Large intestine (tissue), 12 donors: ENCODE data around the gene IPO8. TPM values are rescaled to one million over a fixed set of nuclear protein-coding genes. Genes with fewer than 3 reads are reported as not detected.

ENCODE experiments used
- DNase-seq, 2 donors: peaks; one replicate each; pipeline versions ENCODE4 v3.0.0 to v3.0.0-alpha.2; 2013
- H3K27ac ChIP-seq: one replicate; pipeline ENCODE4 v1.5.1; 2013; ENCODE audit warnings: low read length
- H3K27me3 ChIP-seq: 2 replicates; pipeline ENCODE4 v1.6.1; 2013; ENCODE audit warnings: low read length; ENCODE audit not compliant: control insufficient read depth, insufficient read depth
- H3K36me3 ChIP-seq: 2 replicates; pipeline ENCODE4 v1.6.1; 2013; ENCODE audit warnings: low read length; ENCODE audit not compliant: control insufficient read depth, insufficient read depth
- H3K4me1 ChIP-seq: one replicate; pipeline ENCODE4 v1.6.1; 2013; ENCODE audit warnings: low read length; ENCODE audit not compliant: control insufficient read depth, insufficient read depth
- H3K4me3 ChIP-seq: one replicate; pipeline ENCODE4 v1.5.1; 2013; ENCODE audit warnings: low read length
- H3K9me3 ChIP-seq: one replicate; pipeline ENCODE4 v1.6.1; 2013; ENCODE audit warnings: mild to moderate bottlenecking, low read depth, low read length, moderate library complexity; ENCODE audit not compliant: control insufficient read depth
- WGBS: methylation state at CpG from one replicate; pipeline ENCODE4 v1.1.5; 2013; ENCODE audit warnings: low lambda C conversion rate; ENCODE audit not compliant: insufficient coverage; 5-methylcytosine and 5-hydroxymethylcytosine counted together
- long read RNA-seq, 11 donors: transcript quantifications; one replicate each; lab custom pipeline, GENCODE V29; 2026
- polyA plus RNA-seq: library from polyadenylated mRNA; unstranded; fragments of 120-200 nt; gene quantifications from one replicate; pipeline ENCODE4 v1.2.1, GENCODE V29; 2013

The IPO8 gene
- 37.3 TPM for polyA plus RNA-seq
- long read RNA-seq, donor 1: 0 reads
- long read RNA-seq, donor 2, full-length matches to known transcripts: 2 of 10 reads
- long read RNA-seq, donor 2, partial matches to known transcripts: 8 of 10 reads
- long read RNA-seq, donor 2, other reads (novel, unspliced or antisense): 0 of 10 reads
- long read RNA-seq, donor 3: 0 reads
- long read RNA-seq, donor 4: 0 reads
- long read RNA-seq, donor 5, full-length matches to known transcripts: 1 of 9 reads
- long read RNA-seq, donor 5, partial matches to known transcripts: 8 of 9 reads
- long read RNA-seq, donor 5, other reads (novel, unspliced or antisense): 0 of 9 reads
- long read RNA-seq, donor 6, full-length matches to known transcripts: 2 of 7 reads
- long read RNA-seq, donor 6, partial matches to known transcripts: 5 of 7 reads
- long read RNA-seq, donor 6, other reads (novel, unspliced or antisense): 0 of 7 reads
- long read RNA-seq, donor 7: 0 reads
- long read RNA-seq, donor 8, partial matches to known transcripts: 9 of 9 reads
- long read RNA-seq, donor 8, other reads (novel, unspliced or antisense): 0 of 9 reads
- long read RNA-seq, donor 9, full-length matches to known transcripts: 1 of 1 reads
- long read RNA-seq, donor 9, partial matches to known transcripts: 0 of 1 reads
- long read RNA-seq, donor 9, other reads (novel, unspliced or antisense): 0 of 1 reads
- long read RNA-seq, donor 10, full-length matches to known transcripts: 1 of 1 reads
- long read RNA-seq, donor 10, partial matches to known transcripts: 0 of 1 reads
- long read RNA-seq, donor 10, other reads (novel, unspliced or antisense): 0 of 1 reads
- long read RNA-seq, donor 11: 0 reads

DNA sequence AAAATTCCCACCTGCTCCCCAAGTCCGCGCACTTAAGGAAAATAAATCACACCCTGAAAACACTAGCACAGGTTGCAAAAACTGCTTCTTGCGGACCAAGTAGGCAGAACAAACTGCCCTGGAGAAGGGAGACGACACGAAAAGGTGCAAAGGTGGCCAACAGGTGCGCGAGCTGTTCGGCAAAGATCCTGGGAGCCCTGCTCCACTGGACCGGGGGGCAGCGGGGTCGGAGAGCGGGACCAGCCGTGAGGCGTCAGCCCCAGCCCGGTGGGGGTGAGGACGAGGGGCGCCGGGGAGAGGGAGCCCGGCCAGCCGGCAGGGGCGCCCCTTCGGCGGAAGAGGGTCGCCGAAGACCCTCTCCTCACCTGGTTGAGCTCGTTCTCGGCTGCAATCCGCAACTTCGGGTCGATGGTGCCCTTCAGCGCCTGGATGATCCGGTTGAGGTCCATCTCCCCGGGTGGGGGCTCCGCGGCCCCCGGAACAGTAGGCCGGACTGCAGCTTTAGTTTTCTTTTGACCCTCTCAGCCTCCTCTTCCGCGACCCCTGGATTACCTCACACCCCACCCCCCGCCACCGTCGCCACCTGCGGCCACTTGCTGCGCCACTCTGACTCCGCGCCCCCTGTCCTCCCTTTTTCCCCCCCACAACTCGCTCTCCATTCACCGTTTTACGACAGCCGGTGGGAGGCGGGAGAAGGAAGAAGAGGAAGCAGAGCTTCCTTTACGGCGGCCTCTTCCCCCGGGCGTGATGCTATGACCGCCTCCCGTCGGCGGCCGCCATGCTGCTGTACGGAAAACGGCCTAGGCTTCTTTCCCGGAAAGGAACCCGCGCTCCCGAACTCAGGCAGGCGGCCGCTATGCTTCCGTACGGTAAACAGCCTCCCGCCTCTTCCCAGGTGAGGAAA lies at the start of gene IPO8:
Gene IPO8 (minus strand): TSS at position 671 of the 904 bp plus-strand sequence. CDS start 222 bp downstream, at position 449.
- Histone ChIP-seq H3K36me3 (no peaks in the 10 kb centered on the region), H3K4me3 (peak within 1 kb of the TSS; percentile 99), H3K9me3 (peaks cover 2% of the 10 kb centered on the region), H3K4me1 (peaks cover 5% of the 10 kb centered on the region), H3K27ac (peak within 1 kb of the TSS; percentile 87), H3K27me3 (no peaks in the 10 kb centered on the region)
- peak; percentile 94 to 96 for DNase-seq
- no CpG with 5 or more reads among the region's 71 CpGs for WGBS

DNA sequence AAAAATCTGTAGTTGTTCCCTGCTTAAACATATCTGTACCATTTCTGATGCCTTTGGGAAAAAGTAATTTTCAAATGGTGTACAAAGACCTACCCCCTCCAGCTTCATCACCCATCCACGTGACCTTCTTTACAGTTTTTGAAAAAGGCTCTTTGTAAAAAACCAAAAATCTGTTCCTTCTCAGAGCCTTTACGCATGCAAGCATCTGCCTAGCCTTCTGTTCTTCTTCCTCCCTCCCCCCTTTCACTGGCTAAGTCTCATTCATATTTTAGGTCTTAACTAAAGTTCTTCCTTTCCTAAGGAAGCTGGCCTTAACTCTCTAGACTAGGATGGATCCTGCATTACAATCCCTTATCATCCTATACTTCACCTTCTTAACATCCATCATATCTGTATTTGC lies 48.7 kb upstream of the IPO8 start:
- 100% methylated on average over 1 of the region's 2 CpGs for WGBS

DNA sequence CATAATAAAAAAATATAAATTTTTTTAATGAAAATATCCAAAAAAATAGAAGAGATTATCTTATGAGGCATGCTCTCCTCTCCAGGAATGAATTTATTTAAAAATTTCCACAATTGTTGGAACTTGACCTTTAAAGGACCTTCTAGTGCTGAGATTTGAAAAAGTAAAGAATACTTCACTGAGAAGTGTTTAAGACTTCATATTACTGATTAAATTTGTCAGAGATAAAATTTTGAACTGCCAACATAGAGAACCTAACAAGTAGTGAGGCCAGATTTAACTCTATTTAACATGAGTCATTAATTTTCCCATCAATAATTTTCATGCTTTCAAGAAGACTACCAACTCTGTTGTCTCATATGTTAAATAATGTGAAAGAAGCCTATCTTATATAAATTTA lies 44.6 kb upstream of the IPO8 start:
- Histone ChIP-seq H3K9me3 (no peaks in the 10 kb centered on the region), H3K36me3 (peaks cover 7% of the 10 kb centered on the region), H3K4me1 (no peaks in the 10 kb centered on the region), H3K4me3 (no peak overlapping the region), H3K27me3 (no peaks in the 10 kb centered on the region), H3K27ac (no peak overlapping the region)
- DNase-seq: no peak

More for the DNA sequence above, 48.7 kb upstream of the IPO8 start:
- Histone ChIP-seq H3K9me3 (no peaks in the 10 kb centered on the region), H3K36me3 (peaks cover 7% of the 10 kb centered on the region), H3K4me3 (no peak overlapping the region), H3K4me1 (no peaks in the 10 kb centered on the region), H3K27me3 (no peaks in the 10 kb centered on the region), H3K27ac (no peak overlapping the region)
- DNase-seq: no peak

DNA sequence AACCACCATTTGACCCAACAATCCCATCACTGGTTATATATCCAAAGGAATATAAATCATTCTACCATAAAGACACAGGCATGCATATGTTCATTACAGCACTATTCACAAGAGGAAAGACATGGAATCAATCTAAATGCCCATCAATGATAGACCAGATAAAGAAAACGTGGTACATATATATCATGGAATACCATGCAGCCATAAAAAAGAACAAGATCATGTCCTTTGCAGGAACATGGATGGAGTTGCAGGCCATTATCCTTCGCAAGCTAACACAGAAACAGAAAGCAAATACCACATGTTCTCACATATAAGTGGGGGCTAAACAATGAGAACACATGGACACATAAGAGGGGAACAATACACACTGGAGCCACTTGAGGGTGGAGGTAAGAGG lies 43.4 kb upstream of the IPO8 start:
- Histone ChIP-seq H3K27ac (no peak overlapping the region), H3K4me3 (no peak overlapping the region), H3K27me3 (no peaks in the 10 kb centered on the region), H3K36me3 (peaks cover 11% of the 10 kb centered on the region), H3K4me1 (no peaks in the 10 kb centered on the region), H3K9me3 (no peaks in the 10 kb centered on the region)
- DNase-seq: no peak
- no CpG with 5 or more reads among the region's 2 CpGs for WGBS

DNA sequence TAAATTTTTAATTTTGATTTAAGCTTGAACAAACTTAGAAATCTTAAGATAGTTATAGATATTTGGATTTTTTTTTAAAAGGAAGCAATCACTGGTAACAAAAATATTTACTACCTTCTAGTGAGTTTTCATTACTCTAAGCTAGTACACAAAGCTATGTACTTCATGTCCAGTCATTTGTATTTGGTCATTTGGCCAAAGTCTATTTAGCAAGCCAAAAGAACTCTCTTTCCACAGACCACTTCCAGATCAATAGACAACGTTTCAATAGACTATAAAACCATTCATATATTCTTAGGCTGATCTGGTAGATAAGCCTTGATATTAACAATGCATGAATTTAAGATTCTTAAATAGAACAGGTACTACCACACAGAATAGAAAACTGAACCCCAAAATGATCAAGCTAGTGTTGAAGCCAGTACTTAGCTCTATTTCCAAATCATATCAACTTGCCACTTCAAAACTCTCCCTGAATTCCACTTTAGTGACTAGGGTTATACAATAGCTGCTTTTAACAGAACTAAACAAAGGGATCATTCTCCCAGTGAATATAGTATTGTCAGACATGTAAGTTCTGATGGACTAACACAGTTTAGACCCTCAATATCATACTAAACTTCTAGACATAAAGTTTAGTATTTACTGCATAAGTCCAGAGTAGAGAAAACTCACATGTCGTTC lies 37.4 kb upstream of the IPO8 start:
- no peaks in the 10 kb centered on the region for H3K4me1 ChIP-seq
- DNase-seq: no peak
- WGBS: no CpG with 5 or more reads among the region's 2 CpGs
- H3K4me3 ChIP-seq: no peak overlapping the region
- peaks cover 21% of the 10 kb centered on the region for H3K36me3 ChIP-seq
- H3K27me3 ChIP-seq: no peaks in the 10 kb centered on the region
- no peaks in the 10 kb centered on the region for H3K9me3 ChIP-seq
- H3K27ac ChIP-seq: no peak overlapping the region

DNA sequence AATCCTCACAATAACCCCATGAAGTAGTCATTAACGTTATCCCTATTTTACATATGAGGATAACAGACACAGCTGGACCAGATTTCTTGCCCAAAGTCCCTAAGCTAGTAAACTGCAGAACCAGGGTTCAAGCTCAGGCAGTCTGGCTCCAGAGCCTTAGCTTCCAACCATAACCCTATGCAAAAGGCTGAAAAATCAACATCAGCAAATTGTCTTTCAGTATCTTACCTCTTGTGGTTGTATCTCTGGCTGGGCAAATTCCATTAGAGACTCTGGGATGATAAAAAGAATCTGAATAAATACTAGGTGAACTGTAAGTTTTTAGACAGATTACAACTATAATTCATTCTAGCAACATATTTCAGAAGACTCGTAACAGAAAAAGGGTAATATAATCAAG lies 34.3 kb upstream of the IPO8 start:
- no peak for DNase-seq
- Histone ChIP-seq H3K9me3 (no peaks in the 10 kb centered on the region), H3K4me1 (no peaks in the 10 kb centered on the region), H3K4me3 (no peak overlapping the region), H3K27ac (no peak overlapping the region), H3K36me3 (peaks cover 19% of the 10 kb centered on the region), H3K27me3 (no peaks in the 10 kb centered on the region)
- WGBS: no CpG with 5 or more reads among the region's 2 CpGs

DNA sequence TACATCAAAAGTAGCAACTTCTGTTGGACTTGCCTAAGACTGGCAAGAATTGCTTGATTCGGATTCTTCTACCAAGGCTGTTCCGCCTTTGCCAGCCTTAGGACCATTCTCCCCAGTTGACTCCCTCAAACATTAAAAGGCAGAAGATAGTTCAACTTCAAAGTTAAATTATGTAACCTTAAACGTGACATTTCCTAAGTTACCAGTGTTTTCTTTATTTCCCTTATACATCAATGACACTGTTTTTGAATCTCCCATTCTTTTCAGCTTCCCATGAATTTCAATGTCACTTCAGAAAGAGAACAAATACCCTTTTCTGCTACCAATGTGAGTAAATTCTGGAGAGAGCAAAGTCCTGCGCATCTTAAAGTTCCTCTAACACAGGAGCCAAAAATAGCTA lies 33.9 kb upstream of the IPO8 start:
- Histone ChIP-seq H3K4me3 (no peak overlapping the region), H3K27me3 (no peaks in the 10 kb centered on the region), H3K4me1 (no peaks in the 10 kb centered on the region), H3K36me3 (peaks cover 15% of the 10 kb centered on the region), H3K9me3 (no peaks in the 10 kb centered on the region), H3K27ac (no peak overlapping the region)
- WGBS: 100% methylated on average over 1 of the region's 4 CpGs
- no peak for DNase-seq

DNA sequence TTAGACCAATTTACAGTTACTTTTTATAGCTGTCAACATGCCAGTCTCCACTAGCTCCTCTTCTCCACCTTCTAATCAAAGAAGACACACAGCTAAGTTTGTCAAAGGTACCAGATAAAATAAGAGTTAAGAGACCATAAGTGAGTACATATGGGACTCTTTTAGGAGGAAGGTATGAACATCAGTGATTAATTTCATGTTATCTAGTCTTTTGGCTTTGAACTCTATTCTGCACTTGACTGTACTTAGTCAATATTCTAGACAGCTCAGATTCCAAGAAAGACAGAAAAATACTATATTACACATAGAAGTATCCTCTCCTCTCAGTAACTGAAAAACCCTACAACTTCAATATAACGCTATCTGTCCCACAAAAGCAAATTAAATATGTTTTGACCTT lies 31.0 kb upstream of the IPO8 start:
- Histone ChIP-seq H3K9me3 (no peaks in the 10 kb centered on the region), H3K4me3 (no peak overlapping the region), H3K27ac (no peak overlapping the region), H3K27me3 (no peaks in the 10 kb centered on the region), H3K4me1 (no peaks in the 10 kb centered on the region), H3K36me3 (peaks cover 25% of the 10 kb centered on the region)
- 100% methylated on average over 1 of the region's 1 CpG for WGBS
- no peak for DNase-seq

DNA sequence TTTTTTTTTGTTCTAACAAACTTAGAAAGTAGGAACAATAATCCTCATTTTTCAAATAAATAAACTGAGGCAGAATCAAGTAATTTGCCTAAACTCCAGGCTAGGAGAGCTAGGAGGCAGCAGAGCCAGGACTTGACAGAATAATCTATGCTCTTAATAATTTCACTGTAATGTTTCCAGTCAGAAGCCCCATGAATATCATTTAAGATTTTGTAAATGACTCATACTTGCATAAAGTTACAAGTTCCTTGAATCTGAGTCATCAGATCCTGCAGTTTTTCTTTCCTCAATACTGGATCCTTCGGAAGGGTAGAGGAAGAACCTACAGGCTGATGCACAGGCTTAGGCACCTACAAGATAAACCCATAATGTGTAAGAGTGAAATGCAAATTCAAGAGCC lies 30.1 kb upstream of the IPO8 start:
- H3K27ac ChIP-seq: no peak overlapping the region
- H3K27me3 ChIP-seq: no peaks in the 10 kb centered on the region
- no peak for DNase-seq
- no CpG with 5 or more reads among the region's 1 CpG for WGBS
- no peak overlapping the region for H3K4me3 ChIP-seq
- H3K9me3 ChIP-seq: no peaks in the 10 kb centered on the region
- peaks cover 25% of the 10 kb centered on the region for H3K36me3 ChIP-seq
- H3K4me1 ChIP-seq: no peaks in the 10 kb centered on the region
